GM20431 (cell line): ENCODE measurements around the gene TSGA10.
"Not testable (repeated sequence)": the region's sequence is repeated elsewhere in the genome, so short reads cannot be mapped to it uniquely, and the experiment has no call there.

ENCODE experiments used
- in situ Hi-C: fragments of 300-500 bp; cut with MseI, MboI; formaldehyde crosslinking; loops from one replicate; pipeline ENCODE4 v1.15.0; 2020; ENCODE audit warnings: low sequenced_read_pairs; ENCODE audit not compliant: unreplicated experiment

The TSGA10 gene

GRCh38 chr2:99081891-99082290, 72.9 kb downstream of the TSGA10 start:
- in situ Hi-C loops: no loop called here

GRCh38 chr2:99079226-99079625, 75.5 kb downstream of the TSGA10 start:
- in situ Hi-C loops: no loop called here

- in situ Hi-C loops: loop anchor here (25.0 kb wide), 1 partner anchor 435 kb away; no protein-coding TSS in a partner anchor
Measured at GRCh38 chr2:99072551-99072950, 82.2 kb downstream of the TSGA10 start.

- in situ Hi-C loops: loop anchor here (25.0 kb wide), 1 partner anchor 431 kb away; no protein-coding TSS in a partner anchor
Measured at GRCh38 chr2:99067871-99068625, 86.7 kb downstream of the TSGA10 start.

GRCh38 chr2:99066075-99066958, 88.4 kb downstream of the TSGA10 start:
- in situ Hi-C loops: loop anchor here (25.0 kb wide), 1 partner anchor 429 kb away; no protein-coding TSS in a partner anchor

GRCh38 chr2:99049187-99049586, 105.6 kb downstream of the TSGA10 start:
- in situ Hi-C loops: not testable (repeated sequence)

GRCh38 chr2:99040736-99041300, 113.9 kb downstream of the TSGA10 start:
- in situ Hi-C loops: not testable (repeated sequence)

GRCh38 chr2:99035920-99036319, 118.8 kb downstream of the TSGA10 start:
- in situ Hi-C loops: no loop called here

- in situ Hi-C loops: no loop called here
Measured at GRCh38 chr2:99032786-99033185, 122.0 kb downstream of the TSGA10 start.

- in situ Hi-C loops: no loop called here
Measured at GRCh38 chr2:99032001-99032400, 122.7 kb downstream of the TSGA10 start.

GRCh38 chr2:99031481-99031880, 123.3 kb downstream of the TSGA10 start:
- in situ Hi-C loops: no loop called here

- in situ Hi-C loops: no loop called here
Measured at GRCh38 chr2:99028558-99028957, 126.2 kb downstream of the TSGA10 start.

- in situ Hi-C loops: no loop called here
Measured at GRCh38 chr2:99027856-99028255, 126.9 kb downstream of the TSGA10 start.

- in situ Hi-C loops: no loop called here
Measured at GRCh38 chr2:99000708-99001107, 154.0 kb downstream of the TSGA10 start.

- in situ Hi-C loops: not testable (repeated sequence)
Measured at GRCh38 chr2:98988695-98989094, 166.0 kb downstream of the TSGA10 start.

- in situ Hi-C loops: no loop called here
Measured at GRCh38 chr2:98985905-98986666, 168.7 kb downstream of the TSGA10 start.

- in situ Hi-C loops: no loop called here
Measured at GRCh38 chr2:98975611-98976010, 179.1 kb downstream of the TSGA10 start.

- in situ Hi-C loops: no loop called here
Measured at GRCh38 chr2:98972582-98973167, 182.1 kb downstream of the TSGA10 start.

GRCh38 chr2:98959810-98960507, 194.8 kb downstream of the TSGA10 start:
- in situ Hi-C loops: no loop called here
